Neural progenitor cell (in vitro differentiated cells): ENCODE measurements around the gene THSD4. TPM values are rescaled to one million over a fixed set of nuclear protein-coding genes. Genes with fewer than 3 reads are reported as not detected.

ENCODE experiments used
- DNase-seq: peaks from one replicate; pipeline ENCODE4 v3.0.0-alpha.2; 2016; ENCODE audit warnings: low spot score
- H2AFZ ChIP-seq: fragments of 200-600 bp; sonication (generic); replicated peaks from 2 replicates; pipeline ENCODE4 v1.6.1; 2016; ENCODE audit warnings: antibody characterized with exemption
- H3F3A ChIP-seq: fragments of 200-600 bp; sonication (generic); 2 replicates; pipeline ENCODE4 v1.6.1; 2016; ENCODE audit warnings: antibody characterized with exemption, low read depth
- H3K27ac ChIP-seq: fragments of 200-600 bp; sonication (generic); 2 replicates; pipeline ENCODE4 v1.5.1; 2016; ENCODE audit warnings: mild to moderate bottlenecking
- H3K27me3 ChIP-seq: fragments of 200-600 bp; sonication (generic); 2 replicates; pipeline ENCODE4 v1.6.1; 2016; ENCODE audit warnings: mild to moderate bottlenecking, moderate library complexity
- H3K36me3 ChIP-seq: fragments of 200-600 bp; sonication (generic); 2 replicates; pipeline ENCODE4 v1.5.1; 2016
- H3K4me1 ChIP-seq: fragments of 200-600 bp; sonication (generic); 2 replicates; pipeline ENCODE4 v1.6.1; 2016; ENCODE audit warnings: mixed run types
- H3K4me2 ChIP-seq: fragments of 200-600 bp; sonication (generic); 2 replicates; pipeline ENCODE4 v1.6.1; 2016
- H3K4me3 ChIP-seq: fragments of 200-600 bp; sonication (generic); 2 replicates; pipeline ENCODE4 v1.5.1; 2016
- H3K79me2 ChIP-seq: fragments of 200-600 bp; sonication (generic); 2 replicates; pipeline ENCODE4 v1.6.1; 2016; ENCODE audit warnings: low read depth
- H3K9ac ChIP-seq: fragments of 200-600 bp; sonication (generic); 2 replicates; pipeline ENCODE4 v1.6.1; 2016
- H3K9me3 ChIP-seq: fragments of 200-600 bp; sonication (generic); 2 replicates; pipeline ENCODE4 v1.5.1; 2016; ENCODE audit warnings: low read depth
- H4K20me1 ChIP-seq: fragments of 200-600 bp; sonication (generic); 2 replicates; pipeline ENCODE4 v1.6.1; 2016; ENCODE audit warnings: low read depth
- H3K27ac Mint-ChIP-seq: 3 replicates; pipeline ENCODE4 v1.8.0; 2021; ENCODE audit warnings: mixed read lengths
- H3K27me3 Mint-ChIP-seq: 2 replicates; pipeline ENCODE4 v1.8.0; 2022; ENCODE audit warnings: low read depth, mild to moderate bottlenecking, inconsistent platforms, moderate library complexity, mixed read lengths; ENCODE audit not compliant: insufficient read depth
- H3K36me3 Mint-ChIP-seq: 3 replicates; pipeline ENCODE4 v1.8.0; 2021; ENCODE audit warnings: mixed read lengths
- H3K4me1 Mint-ChIP-seq: 3 replicates; pipeline ENCODE4 v1.8.0; 2021; ENCODE audit warnings: mixed read lengths
- H3K4me3 Mint-ChIP-seq: 3 replicates; pipeline ENCODE4 v1.8.0; 2021; ENCODE audit warnings: mild to moderate bottlenecking, moderate library complexity, mixed read lengths
- H3K9me3 Mint-ChIP-seq: 3 replicates; pipeline ENCODE4 v1.8.0; 2020; ENCODE audit warnings: mixed read lengths
- EZH2 ChIP-seq: fragments of 200-600 bp; sonication (generic); IDR thresholded peaks from 2 replicates; pipeline ENCODE4 v1.6.1; 2017; ENCODE audit warnings: antibody characterized with exemption, mild to moderate bottlenecking, moderate library complexity
- EZH2phosphoT487 ChIP-seq: fragments of 200-600 bp; sonication (generic); IDR thresholded peaks from 2 replicates; pipeline ENCODE4 v1.6.1; 2017; ENCODE audit warnings: antibody characterized with exemption
- total RNA-seq: library from RNA; depleted of rRNA; stranded (reverse); fragments of >200 nt; gene quantifications from 2 replicates; pipeline ENCODE4 v1.2.3, GENCODE V29; 2015; ENCODE audit warnings: low replicate concordance
- TF ChIP-seq, protein P1 (sequence below): fragments of 200-600 bp; sonication (generic); IDR thresholded peaks from 2 replicates; pipeline ENCODE4 v1.5.1; 2017; ENCODE audit warnings: antibody characterized with exemption, mild to moderate bottlenecking

THSD4 gene
- total RNA-seq, 1 donor from 2014 or later: 2.4 TPM

DNA sequence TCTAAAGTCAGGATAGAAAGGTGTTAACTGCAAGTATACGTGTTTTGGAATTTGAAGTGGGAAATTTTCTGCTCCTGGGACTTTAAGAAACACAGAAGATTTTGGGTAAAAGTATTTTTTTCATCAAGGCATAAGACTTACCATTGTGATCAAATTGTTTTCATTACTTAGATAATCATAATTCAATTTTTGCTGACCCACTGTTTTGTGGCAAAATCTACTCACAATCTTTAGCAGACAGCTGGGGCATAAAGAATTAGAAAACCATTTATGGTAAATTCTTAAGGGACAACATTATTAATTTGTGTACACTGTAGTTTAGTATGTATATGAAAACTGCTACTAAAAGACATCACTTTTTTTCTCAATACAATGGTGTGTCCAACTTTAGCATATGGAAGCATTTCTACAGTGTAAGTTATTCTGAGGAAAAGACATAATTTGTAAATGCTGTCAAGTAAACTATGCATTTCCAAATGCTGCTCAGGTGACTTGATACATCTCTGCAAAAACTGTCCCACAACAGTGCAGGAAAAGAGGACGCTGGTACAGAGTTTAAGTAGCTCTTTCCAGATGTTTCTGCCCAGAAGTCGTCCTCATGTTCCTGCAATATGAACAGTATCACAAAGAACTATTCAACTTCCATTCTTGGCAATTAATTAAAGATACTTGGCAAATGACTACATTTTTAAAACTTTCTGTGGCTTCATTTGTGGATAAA, 52.3 kb downstream of the THSD4 start:
- H2AFZ ChIP-seq: no peak overlapping the region
- H3K9ac ChIP-seq: no peak overlapping the region
- H3F3A ChIP-seq: no peaks in the 10 kb centered on the region
- H3K4me2 ChIP-seq: no peak overlapping the region
- no peaks in the 10 kb centered on the region for H4K20me1 ChIP-seq
- peaks cover 4% of the 10 kb centered on the region for H3K27me3 Mint-ChIP-seq
- no peak for DNase-seq
- H3K36me3 Mint-ChIP-seq: peaks cover 3% of the 10 kb centered on the region
- H3K79me2 ChIP-seq: no peaks in the 10 kb centered on the region
- no peaks in the 10 kb centered on the region for H3K4me1 ChIP-seq
- H3K4me3 ChIP-seq: no peak overlapping the region
- no peak overlapping the region for H3K4me3 Mint-ChIP-seq
- no peaks in the 10 kb centered on the region for H3K27me3 ChIP-seq
- H3K9me3 ChIP-seq: peaks cover 11% of the 10 kb centered on the region
- no peak overlapping the region for H3K27ac Mint-ChIP-seq
- TF ChIP-seq EZH2 (no peak), EZH2phosphoT487 (no peak)
- TF ChIP-seq, protein P1, sequence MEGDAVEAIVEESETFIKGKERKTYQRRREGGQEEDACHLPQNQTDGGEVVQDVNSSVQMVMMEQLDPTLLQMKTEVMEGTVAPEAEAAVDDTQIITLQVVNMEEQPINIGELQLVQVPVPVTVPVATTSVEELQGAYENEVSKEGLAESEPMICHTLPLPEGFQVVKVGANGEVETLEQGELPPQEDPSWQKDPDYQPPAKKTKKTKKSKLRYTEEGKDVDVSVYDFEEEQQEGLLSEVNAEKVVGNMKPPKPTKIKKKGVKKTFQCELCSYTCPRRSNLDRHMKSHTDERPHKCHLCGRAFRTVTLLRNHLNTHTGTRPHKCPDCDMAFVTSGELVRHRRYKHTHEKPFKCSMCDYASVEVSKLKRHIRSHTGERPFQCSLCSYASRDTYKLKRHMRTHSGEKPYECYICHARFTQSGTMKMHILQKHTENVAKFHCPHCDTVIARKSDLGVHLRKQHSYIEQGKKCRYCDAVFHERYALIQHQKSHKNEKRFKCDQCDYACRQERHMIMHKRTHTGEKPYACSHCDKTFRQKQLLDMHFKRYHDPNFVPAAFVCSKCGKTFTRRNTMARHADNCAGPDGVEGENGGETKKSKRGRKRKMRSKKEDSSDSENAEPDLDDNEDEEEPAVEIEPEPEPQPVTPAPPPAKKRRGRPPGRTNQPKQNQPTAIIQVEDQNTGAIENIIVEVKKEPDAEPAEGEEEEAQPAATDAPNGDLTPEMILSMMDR: no peak
- no peaks in the 10 kb centered on the region for H3K36me3 ChIP-seq
- no peak overlapping the region for H3K27ac ChIP-seq
- no peaks in the 10 kb centered on the region for H3K4me1 Mint-ChIP-seq
- peaks cover 13% of the 10 kb centered on the region for H3K9me3 Mint-ChIP-seq

DNA sequence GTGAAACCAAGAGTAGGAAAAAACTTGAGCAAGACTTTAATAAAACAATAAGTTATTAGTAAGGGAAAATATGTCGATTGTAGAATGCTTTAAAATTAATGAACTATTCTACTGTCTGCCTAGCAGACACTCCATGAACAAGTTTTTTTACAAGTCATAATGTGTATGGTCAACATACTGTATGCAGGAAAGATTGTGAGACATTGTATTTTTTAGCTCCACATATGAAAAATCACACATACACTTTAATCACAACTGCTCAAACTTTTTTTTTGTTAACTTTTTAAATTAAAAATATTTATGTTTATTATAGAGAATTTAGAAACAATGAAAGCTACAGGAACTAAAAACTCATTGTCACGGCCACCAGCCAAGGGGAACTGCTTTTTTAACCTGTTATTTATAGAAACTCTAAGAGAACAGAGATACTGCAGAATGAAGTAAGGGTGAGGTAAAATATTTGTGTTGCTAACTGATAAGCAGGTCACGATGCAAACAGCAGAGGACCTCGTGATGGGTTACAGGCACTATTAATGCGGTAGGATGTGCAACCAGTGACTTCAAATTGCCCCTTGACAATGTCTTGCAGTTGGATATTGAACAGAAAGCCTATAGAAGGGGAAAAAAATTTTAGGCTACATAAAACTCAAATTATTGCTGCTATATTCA, 53.0 kb downstream of the THSD4 start:
- no peak overlapping the region for H3K27ac ChIP-seq
- H3K4me1 Mint-ChIP-seq: no peaks in the 10 kb centered on the region
- peaks cover 14% of the 10 kb centered on the region for H3K9me3 Mint-ChIP-seq

DNA sequence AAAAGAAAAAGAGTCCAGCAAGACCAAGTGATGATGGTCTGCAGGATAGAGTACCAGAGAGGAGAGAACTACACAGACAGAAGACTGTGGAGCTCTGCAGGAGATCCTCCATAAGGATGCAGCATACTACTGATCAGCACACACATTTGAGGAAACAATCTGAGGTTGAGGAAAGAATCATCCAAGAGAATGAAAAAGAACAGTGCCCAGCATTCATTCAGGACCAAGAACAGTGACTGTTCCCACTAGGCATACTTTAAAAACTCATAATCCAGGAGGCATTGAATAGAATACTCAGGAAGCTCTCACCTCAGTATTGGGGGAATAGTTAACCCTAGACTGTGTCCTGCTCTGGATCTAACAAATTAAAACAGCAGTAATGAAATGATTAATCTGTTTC, 54.9 kb downstream of the THSD4 start:
- H3K9ac ChIP-seq: no peak overlapping the region
- no peak overlapping the region for H3K4me3 Mint-ChIP-seq
- TF ChIP-seq EZH2phosphoT487 (no peak), EZH2 (no peak)
- TF ChIP-seq, protein P1: no peak
- no peak overlapping the region for H3K27ac ChIP-seq
- peaks cover 3% of the 10 kb centered on the region for H3K36me3 Mint-ChIP-seq
- no peaks in the 10 kb centered on the region for H3K4me1 Mint-ChIP-seq
- H3K4me1 ChIP-seq: no peaks in the 10 kb centered on the region
- peaks cover 20% of the 10 kb centered on the region for H3K9me3 Mint-ChIP-seq
- H3K4me3 ChIP-seq: no peak overlapping the region
- DNase-seq: no peak
- no peak overlapping the region for H3K4me2 ChIP-seq
- peaks cover 4% of the 10 kb centered on the region for H3K27me3 Mint-ChIP-seq
- no peaks in the 10 kb centered on the region for H4K20me1 ChIP-seq
- H3K79me2 ChIP-seq: no peaks in the 10 kb centered on the region
- H3K9me3 ChIP-seq: peaks cover 6% of the 10 kb centered on the region
- H3K27me3 ChIP-seq: no peaks in the 10 kb centered on the region
- H3F3A ChIP-seq: no peaks in the 10 kb centered on the region
- no peak overlapping the region for H2AFZ ChIP-seq
- no peak overlapping the region for H3K27ac Mint-ChIP-seq
- peaks cover 5% of the 10 kb centered on the region for H3K36me3 ChIP-seq

More for the DNA sequence above, 53.0 kb downstream of the THSD4 start:
- Histone ChIP-seq H4K20me1 (no peaks in the 10 kb centered on the region), H3K4me2 (no peak overlapping the region), H3K36me3 (peaks cover 5% of the 10 kb centered on the region), H3K9ac (no peak overlapping the region), H3K79me2 (no peaks in the 10 kb centered on the region), H3K9me3 (peaks cover 6% of the 10 kb centered on the region), H3K4me3 (no peak overlapping the region), H2AFZ (no peak overlapping the region), H3F3A (no peaks in the 10 kb centered on the region), H3K4me1 (no peaks in the 10 kb centered on the region), H3K27me3 (no peaks in the 10 kb centered on the region)
- H3K36me3 Mint-ChIP-seq: peaks cover 3% of the 10 kb centered on the region
- no peak for DNase-seq
- H3K27ac Mint-ChIP-seq: no peak overlapping the region
- peaks cover 4% of the 10 kb centered on the region for H3K27me3 Mint-ChIP-seq
- H3K4me3 Mint-ChIP-seq: no peak overlapping the region
- TF ChIP-seq, protein P1: no peak
- TF ChIP-seq EZH2phosphoT487: no peak
- no peak for TF ChIP-seq EZH2
